HG02943 (cell line): ENCODE measurements around the gene LMCD1.
"Not testable (repeated sequence)": the region's sequence is repeated elsewhere in the genome, so short reads cannot be mapped to it uniquely, and the experiment has no call there.

Experiments used
- ATAC-seq: cut with Tn5 transposase; IDR thresholded peaks from one replicate; pipeline ENCODE4 v1.9.1; 2021; ENCODE audit warnings: mild to moderate bottlenecking, low read depth, moderate library complexity; ENCODE audit not compliant: unreplicated experiment

Gene LMCD1

DNA sequence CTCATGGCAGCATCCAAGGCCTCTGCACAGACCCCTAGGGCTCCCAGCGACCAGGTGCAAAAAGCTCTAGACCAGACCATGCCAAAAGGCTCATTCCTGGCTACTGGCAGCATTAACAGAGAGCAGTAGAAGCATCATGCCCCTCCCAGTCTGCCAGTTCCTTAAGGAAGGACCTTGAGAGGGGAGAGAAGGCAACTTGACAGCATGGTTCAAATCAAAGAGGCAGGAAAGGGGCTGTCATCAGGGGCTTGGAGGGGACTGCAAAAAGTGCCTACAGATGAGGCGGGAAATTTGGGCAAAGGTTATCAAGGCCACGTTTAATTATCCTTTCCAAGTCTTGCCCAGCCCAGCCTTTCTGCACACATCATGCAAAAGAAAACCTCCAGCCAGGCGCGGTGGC lies 78.3 kb downstream of the LMCD1 start:
- ATAC-seq, result no peak

DNA sequence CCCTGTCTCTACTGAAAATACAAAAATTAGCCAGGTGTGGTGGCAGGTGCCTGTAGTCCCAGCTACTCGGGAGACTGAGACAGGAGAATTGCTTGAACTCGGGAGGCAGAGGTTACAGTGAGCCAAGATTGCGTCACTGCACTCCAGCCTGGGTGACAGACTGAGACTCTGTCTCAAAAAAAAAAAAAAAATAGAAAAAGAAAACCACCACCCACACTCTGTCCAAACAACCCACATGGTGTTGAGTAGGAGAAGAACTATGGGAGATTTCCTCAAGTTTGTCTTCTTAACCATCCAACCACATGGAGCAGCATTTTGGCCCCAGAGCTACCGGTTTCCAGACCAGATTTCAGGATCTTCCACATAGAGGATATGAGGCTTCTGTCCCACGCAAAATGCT lies 78.8 kb downstream of the LMCD1 start:
- ATAC-seq, result not testable (repeated sequence)

DNA sequence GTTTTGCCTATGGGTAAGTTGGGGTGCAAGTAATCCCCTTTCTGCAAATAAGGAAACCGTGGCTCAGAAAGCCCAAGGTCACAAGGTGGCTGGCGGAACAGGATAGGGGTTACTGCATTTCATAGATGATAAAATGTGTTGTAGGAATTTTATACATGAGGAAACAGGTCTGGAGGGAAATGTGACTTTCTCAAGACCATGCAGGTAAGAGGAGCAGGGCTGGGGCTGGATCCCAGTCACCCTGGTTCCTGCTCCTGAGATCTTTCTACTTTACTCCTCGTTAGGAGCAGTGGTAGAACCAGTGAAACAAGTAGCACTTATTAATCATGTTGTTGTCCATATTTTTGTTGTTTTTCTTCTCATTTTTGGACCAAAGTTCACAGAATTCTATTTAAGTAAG lies 79.8 kb downstream of the LMCD1 start:
- no peak for ATAC-seq

DNA sequence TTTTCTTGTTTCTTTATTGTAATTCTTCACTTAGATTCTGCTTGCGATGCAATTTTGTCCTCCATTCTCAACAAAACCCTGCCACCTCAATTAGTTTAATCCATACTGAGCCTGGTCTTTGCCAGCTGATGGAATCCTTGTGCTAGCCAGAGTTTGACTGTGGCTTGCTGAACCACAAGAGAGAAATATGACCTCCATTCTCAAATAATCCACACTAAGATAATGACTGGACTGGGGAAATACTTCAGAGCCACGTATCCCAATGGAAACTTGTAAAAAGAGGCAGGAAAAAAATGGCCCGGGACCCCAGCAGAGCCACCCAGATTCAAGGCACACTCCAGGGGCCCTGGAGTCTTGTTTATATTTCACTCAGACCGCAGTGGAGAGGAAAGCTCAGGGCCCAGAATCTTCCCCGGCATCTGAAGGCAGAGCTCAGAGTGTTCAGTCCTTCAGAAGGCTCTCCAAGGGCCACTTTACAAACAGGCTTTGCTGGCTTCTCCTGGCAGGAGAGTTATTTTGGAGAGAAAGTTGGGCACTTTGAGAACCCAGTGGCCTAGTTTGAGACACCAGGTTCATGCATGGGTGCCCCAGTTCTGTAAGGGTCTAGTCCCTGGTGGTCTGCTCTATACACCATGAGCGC lies 80.3 kb downstream of the LMCD1 start:
- ATAC-seq, result no peak

DNA sequence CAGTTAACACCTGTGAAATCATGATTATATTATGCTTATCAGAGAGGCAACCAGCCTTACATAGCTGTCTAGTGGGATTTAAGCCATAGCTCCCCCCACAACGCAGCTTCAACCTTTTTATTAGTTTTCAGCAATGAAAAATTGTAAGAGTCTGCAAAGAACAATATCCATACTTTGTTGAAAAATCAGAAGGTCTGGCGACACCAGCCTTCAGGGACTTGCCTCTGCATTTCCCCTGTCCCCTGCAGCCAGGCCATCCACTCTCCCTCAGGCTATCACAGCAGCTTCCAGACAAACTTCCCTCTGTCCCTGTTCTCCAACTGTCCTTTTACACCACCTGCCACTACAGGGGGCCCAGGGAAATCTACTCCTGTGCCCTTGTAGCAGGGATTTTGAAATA lies 83.0 kb downstream of the LMCD1 start:
- no peak for ATAC-seq

DNA sequence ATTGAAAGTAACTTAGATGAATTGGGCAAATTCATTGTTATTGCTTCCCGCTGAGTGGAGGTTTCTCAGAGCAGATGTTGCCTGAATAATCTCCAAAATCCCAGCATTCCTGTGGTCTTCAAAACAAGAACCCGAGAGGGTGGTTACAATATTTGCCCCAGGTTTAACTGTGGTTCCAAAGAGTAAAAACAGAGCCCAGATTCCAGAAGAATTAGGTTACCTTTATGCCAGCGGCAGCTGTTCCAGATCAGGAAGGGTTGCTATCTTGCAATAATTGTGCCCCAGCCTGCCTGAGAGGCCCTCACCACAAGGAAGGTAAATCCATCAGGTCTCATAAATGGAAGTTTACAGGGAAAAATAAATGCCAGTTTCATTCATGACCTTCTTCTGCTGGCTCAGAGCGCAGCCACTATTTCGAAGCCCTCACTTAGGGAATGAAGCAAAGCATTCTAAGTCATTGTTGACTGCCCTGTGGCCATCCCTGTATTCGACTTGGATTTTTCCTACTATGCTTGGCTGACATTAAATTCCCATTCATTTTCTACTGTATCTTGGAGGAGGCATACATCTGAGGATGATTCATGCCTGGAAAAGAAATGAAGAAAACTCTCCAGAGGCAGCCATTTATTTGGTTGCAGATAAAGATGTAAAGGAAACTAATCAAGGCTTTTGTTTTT lies 88.4 kb downstream of the LMCD1 start:
- ATAC-seq, result no peak

DNA sequence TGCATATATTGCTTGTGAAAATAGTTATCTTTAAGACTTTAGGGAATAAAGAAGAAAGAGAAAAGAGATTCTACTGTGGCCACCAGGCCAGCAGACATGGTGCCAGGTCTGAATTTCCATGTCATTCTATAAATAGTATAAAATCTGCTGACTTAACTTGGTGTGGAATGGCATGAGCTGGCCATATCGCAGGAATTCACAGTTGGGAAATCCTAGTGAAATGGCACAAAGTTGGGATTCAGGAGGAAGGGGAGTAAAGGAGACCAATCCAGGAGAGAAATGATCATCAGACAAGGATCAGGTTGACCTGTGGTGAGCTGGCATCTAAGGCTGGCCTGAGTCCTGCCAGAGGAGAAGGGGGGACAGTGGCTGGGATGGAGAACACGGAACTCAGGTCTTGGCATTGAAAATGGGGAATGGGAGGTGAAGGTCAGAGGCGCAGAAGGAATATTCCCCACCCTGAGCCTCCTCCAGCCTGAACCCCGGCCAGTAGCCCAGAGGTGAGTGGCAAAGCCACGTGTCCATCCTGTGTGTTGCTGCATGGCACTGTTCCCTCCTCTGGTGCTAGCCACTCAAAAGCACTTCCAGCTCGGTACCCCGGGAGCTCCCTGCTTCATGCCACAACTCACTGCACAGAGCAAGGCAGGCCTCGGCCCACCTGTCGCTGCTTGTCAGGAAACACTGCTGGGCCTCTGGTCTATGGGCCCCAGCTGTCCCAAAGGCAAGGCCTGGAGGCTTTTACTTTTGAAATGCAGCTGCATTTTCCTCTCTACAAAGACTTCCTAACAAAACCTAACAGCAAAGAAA lies 91.6 kb downstream of the LMCD1 start:
- ATAC-seq, result no peak

DNA sequence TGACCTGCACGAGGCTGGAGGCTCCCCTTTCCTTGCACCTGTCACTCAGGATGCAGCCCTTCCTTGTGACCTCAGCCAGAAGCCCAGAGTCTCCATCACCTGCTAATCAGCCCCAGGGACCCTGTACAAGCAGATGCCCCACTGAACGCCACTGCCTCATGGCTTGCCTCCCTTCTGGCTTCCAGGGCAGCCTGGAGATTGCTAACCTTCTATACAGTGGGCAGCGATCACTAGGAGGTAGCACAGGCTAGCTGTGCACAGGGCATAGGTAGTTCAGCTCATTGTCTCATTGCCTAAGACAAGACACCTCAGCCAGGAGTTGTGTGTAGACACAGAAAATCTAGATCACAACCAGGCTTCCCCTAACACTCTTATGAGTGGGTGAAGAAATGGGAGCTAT lies 93.6 kb downstream of the LMCD1 start:
- no peak for ATAC-seq

DNA sequence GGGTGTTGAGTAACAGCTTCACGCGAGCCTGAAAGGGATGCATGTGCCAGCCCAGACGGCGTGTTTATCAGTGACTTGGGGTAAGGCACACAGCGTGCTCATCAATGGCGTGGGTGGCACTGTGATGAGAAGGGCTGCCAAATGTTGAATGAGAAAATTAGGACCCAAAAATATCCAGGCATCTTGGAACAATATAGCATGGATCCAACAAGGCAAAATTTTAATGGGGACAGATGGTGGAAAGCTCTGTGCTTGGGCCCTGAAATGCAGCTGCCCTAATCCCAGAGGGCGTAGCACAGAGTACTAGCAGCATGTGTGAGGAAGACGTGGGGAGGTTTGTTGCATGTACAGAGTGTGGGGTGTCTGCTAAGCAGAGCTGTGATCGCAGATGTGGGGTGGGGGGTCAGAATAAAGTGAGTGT lies 94.1 kb downstream of the LMCD1 start:
- no peak for ATAC-seq

DNA sequence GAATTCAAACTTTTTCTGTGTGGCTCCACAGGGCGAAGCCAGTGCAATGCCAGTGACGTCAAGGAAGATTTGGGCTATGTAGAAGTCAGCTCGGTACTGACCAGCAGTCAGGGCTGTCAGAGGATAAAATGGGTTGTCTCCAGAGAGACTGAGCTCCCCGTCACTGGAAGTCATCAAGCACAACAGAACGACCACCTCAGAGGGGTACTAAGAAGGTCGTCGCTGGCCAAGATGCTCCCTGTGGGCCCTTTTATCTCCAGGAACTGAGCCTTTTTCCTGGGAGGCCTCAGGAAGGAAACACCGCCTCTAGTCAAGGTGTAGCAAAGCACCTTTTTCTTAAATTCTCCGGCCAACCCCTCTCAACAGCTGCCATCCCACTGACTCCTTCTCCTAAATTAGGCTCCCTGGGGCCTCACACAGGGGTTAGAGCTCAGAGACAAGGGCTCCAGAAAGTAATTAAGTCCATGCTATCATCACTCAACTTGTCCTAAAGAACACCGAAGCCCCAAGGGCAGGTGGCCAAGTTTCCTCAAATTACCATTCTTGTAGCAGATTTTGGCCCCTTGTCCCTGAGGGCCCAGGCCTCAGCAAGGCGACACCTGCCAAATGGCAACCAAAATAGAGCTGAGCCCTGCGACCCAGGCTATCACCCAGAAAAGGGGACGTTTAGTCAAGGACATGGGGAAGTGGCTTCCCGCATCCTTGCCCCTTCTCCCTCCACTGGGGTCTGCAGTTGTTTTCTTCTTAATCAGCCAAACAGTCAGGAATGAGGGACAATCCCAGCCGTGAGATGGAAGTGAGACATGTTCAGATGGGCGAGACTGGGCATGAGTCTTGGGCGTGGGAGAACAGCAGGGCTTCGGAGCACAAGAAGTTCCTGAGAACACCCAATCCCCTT lies 94.9 kb downstream of the LMCD1 start:
- no peak for ATAC-seq

DNA sequence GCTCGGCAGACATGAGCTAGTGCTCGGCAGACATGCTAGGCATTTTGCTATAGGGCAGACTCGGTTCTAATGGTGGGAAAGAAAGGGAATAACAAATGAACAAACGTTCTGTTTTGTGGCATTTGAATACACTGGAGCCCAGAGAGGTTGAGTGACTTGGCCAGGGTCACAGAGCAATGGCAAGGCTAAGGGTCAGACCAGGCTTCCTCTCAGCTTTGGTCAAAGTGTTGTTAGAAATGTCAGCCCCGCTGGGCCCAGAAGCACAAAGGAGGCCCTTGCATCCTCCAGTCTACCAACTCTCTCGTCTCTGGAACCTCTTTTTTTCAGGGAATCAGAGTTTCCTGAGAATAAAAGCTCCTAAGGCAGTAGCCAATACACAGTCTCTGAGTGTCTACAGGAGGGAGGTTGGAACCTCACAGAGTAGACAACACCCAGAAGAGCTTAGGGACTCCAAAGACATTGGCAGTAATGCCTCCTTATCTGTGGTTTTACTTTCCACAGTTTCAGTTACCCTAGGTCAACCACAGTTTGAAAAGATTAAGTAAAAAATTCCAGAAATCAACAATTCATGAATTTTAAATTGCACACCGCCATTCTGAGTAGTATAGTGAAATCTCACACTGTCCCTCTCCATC lies 95.7 kb downstream of the LMCD1 start:
- no peak for ATAC-seq

DNA sequence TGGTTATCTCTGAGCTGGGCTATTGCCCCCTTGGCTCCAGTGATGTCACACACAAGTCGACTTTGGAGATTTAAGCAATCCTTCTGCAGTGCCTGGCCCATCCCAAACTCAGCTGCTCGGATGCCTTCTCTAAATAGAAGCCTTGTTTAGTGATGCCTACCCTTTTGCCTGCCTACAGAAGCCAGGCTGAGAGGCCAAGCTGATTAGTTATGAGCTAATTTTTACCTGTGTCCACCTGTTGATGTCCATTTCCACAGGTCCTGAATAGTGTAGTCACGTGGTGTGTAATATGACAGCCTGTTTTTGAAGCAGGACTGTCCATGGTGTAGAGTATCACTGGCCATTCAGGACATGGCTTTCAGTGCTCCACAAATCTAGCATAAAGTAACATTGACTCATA lies 97.5 kb downstream of the LMCD1 start:
- no peak for ATAC-seq

DNA sequence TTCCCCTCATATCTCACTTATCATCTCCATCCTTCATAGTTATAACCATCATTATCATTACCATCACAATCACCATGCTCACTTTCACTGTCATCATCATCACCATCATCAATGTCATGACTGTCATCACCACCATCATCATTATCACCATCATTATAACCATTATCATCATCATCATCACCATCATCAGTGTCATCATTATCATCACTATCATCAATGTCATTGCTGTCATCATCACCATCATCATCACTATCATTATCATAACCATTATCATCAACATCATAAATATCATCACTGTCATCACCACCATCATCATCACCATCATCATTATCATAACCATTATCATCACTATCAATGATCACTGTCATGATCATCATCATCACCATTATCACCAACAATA lies 98.8 kb downstream of the LMCD1 start:
- no peak for ATAC-seq

DNA sequence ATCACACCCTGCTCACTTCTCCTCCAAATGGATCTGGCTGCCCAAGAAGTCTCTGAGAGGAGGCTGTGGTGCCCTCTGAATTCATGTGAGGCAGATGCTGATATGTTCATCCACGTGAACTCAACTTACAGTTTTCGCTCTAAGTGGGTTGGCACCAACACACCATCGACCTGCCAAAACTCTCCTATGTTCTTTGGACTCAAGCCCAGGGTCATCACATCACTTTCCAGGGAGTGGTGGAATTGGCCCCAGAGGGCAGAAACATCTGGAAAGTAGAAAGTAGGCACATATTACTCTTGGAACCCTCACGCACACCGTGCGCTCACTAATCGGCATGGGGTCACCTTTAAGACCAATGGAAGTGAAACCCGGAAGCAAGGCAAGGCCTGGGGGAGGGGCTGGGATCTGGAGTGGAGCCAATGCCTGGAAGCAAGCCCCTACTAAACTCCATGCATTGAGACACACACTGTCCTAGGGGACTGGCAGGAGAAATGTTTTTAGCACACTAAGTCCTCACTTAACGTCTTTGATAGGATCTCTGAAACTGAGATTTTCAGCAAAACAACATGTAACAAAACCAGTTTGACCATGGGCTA lies 101.6 kb downstream of the LMCD1 start:
- no peak for ATAC-seq

DNA sequence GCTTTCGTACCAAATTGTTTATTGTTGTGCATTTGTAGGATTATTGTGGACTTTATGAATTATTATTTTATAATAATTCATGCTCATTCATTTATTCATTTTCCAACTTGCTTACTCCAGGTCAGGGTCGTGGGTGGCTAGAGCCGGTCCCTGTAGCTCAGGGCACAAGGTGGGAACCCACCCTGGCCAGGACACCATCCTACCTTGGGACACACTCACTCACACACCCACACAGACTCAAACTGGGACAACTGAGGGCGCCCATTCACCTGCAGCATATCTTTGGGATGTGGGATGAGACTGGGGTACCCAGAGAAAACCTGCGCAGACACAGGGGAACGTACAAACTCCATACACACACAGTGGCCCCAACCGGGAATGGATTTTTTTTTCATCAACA lies 102.4 kb downstream of the LMCD1 start:
- ATAC-seq, result no peak

DNA sequence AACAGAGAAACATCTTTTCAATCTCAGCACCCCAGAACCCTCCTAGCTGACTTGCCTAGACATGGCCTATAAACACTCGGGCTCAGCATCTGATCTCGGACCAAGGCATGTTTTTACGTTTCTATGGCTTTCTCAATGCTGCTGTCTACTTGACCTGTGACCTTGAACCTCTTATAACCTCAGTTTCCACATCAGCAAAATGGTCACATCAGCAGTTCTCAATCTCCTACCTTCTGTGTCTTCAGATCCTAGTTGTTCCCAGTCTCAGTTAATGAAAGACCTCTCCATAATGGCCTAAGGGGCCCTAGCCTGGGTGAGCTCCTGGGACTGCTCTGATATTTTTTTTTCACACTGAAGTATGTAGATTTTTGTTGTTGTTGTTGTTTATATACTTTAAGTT lies 103.4 kb downstream of the LMCD1 start:
- no peak for ATAC-seq

DNA sequence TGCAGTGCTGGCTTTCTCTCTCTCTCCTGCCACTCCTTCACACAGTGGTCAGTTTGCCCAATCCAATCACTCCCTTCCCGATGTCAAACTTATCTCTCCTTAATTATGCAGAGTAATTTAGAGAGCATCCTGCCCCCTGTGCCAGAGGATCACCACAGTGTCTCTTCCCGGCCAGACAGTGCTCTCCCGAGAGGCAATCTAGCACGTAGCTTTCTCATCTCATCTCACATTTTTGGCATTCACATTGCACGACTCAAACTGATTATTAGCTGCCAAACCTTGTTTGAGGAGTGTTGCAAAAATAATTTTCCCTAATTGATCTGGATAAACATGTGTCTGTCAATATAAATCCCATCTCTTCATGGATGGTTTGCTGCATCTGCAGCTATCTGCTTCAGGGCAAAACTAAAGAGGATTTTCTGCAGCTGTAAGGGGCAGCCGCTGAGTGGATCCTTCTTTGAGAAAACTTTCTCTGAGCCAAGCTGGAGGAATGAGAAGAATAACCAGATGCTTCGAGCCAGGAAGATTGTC lies 105.1 kb downstream of the LMCD1 start:
- ATAC-seq, result no peak

DNA sequence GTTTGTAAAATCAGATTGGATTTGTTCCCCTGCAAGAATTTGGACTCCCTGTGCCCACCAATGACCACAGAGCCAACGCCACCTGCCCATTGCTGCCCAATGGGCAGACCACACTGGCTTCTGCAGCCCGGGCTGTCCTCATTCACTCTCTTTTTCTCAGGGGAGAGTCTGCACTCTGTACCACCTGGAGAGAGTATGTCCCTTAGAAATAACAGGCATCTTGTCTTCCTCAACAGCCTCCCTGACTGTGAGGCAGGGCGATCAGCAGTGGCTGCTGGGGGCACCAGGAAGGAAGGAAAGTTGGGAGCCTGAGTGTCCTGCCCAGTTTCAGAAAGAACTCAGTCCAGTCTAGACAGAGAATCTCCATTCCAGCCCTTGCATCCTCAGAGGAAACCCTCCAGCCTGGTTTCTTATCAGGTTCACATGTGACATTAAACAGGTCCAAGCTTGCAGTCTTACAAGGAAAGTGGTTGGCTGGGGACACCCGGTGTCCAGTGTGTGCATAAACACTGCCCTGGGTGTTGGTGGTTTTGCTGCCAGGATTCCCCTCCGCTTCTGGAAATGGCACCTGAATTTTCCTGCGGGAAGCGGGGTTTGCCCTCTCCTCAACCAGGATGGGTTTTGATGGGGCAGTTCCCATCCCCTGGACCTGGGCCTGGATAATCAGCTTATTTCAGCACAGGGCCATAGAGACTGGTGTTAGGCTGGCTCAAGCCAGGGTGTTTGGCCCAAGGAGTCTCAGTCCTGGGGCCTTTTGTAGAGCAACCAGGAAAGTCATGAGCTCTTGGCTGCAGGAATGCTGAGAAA lies 105.8 kb downstream of the LMCD1 start:
- ATAC-seq, result no peak
